Measurements from ENCODE around the gene POLRMT.

DNA sequence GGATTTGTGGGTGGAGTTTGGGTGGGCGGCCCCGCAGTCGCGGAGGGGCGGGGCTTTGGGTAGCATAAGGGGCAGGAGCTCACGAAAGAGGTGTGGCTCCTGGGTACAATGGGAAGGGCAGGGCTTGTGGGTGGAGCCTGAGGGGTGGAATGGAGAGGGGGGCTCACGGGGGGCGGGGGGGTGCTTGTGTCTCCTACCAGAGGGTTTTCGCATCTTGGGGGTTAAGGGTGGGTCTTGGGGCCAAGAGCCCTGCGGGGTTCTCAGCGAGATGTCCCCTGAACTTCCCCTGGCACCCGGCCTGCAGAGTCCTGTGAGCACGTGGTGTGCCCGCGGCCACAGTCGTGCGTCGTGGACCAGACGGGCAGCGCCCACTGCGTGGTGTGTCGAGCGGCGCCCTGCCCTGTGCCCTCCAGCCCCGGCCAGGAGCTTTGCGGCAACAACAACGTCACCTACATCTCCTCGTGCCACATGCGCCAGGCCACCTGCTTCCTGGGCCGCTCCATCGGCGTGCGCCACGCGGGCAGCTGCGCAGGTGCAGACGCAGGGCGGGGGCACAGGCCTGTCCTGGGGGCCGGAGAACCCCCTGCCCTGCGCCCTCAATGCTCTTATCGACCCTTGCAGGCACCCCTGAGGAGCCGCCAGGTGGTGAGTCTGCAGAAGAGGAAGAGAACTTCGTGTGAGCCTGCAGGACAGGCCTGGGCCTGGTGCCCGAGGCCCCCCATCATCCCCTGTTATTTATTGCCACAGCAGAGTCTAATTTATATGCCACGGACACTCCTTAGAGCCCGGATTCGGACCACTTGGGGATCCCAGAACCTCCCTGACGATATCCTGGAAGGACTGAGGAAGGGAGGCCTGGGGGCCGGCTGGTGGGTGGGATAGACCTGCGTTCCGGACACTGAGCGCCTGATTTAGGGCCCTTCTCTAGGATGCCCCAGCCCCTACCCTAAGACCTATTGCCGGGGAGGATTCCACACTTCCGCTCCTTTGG, 48.0 kb upstream of the POLRMT start:
- TF ChIP-seq EP300 (IDR thresholded peaks at IDR 0.05) (no peak), POLR2A (IDR thresholded peaks at IDR 0.05) (no peak)
- TF ChIP-seq, protein P1, sequence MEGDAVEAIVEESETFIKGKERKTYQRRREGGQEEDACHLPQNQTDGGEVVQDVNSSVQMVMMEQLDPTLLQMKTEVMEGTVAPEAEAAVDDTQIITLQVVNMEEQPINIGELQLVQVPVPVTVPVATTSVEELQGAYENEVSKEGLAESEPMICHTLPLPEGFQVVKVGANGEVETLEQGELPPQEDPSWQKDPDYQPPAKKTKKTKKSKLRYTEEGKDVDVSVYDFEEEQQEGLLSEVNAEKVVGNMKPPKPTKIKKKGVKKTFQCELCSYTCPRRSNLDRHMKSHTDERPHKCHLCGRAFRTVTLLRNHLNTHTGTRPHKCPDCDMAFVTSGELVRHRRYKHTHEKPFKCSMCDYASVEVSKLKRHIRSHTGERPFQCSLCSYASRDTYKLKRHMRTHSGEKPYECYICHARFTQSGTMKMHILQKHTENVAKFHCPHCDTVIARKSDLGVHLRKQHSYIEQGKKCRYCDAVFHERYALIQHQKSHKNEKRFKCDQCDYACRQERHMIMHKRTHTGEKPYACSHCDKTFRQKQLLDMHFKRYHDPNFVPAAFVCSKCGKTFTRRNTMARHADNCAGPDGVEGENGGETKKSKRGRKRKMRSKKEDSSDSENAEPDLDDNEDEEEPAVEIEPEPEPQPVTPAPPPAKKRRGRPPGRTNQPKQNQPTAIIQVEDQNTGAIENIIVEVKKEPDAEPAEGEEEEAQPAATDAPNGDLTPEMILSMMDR (IDR thresholded peaks at IDR 0.05), result no peak
